Upper lobe of left lung (tissue), 6 donors: Measurements from ENCODE around the gene NCAPD2. TPM values are rescaled to one million over a fixed set of nuclear protein-coding genes. Genes with fewer than 3 reads are reported as not detected.

Source experiments
- ATAC-seq, 2 donors: fragments of 200-7000 bp; cut with Tn5 transposase; one replicate each; pipeline ENCODE4 v1.9.1; 2022; ENCODE audit warnings: mild to moderate bottlenecking in 2 of 2, moderate library complexity in 2 of 2; ENCODE audit not compliant: low FRiP score in 2 of 2
- DNase-seq, 2 donors: peaks; one replicate each; pipeline ENCODE4 v3.0.0-alpha.2; 2019 to 2020
- H3K27ac ChIP-seq, 4 donors: fragments of 200-600 bp; sonication (generic); one replicate each; pipeline ENCODE4 v1.5.1; 2016 to 2019
- H3K27me3 ChIP-seq, 4 donors: fragments of 200-600 bp; sonication (generic); one replicate each; pipeline ENCODE4 v1.5.1; 2017 to 2019
- H3K36me3 ChIP-seq, 4 donors: fragments of 200-600 bp; sonication (generic); one replicate each; pipeline ENCODE4 v1.5.1; 2016 to 2019
- H3K4me1 ChIP-seq, 4 donors: fragments of 200-600 bp; sonication (generic); one replicate each; pipeline ENCODE4 v1.5.1; 2018 to 2019
- H3K4me3 ChIP-seq, 4 donors: fragments of 200-600 bp; sonication (generic); one replicate each; pipeline ENCODE4 v1.5.1; 2017 to 2019; ENCODE audit warnings: mild to moderate bottlenecking in 2 of 4, moderate library complexity in 1 of 4
- H3K9me3 ChIP-seq, 4 donors: fragments of 200-600 bp; sonication (generic); one replicate each; pipeline ENCODE4 v1.5.1; 2018 to 2019
- CTCF ChIP-seq, 6 experiments: fragments of 450-650 bp in 4 of 6; fragments of 200-600 bp in 2 of 6; sonication (generic) in 2 of 6; IDR thresholded peaks; one replicate each; pipeline ENCODE4 v1.5.1; 2016 to 2019; ENCODE audit warnings: antibody characterized with exemption in 6 of 6
- EP300 ChIP-seq, 4 donors: sonication (generic); formaldehyde crosslinking; IDR thresholded peaks; one replicate each; pipeline ENCODE4 v1.5.1; 2017; ENCODE audit warnings: antibody characterized with exemption in 4 of 4, control low read depth in 2 of 4
- POLR2A ChIP-seq, 4 donors: fragments of 450-650 bp; IDR thresholded peaks; one replicate each; pipeline ENCODE4 v1.5.1; 2016 to 2017; ENCODE audit warnings: antibody characterized with exemption in 4 of 4, mild to moderate bottlenecking in 2 of 4
- POLR2AphosphoS5 ChIP-seq, 2 donors: sonication (generic); formaldehyde crosslinking; IDR thresholded peaks; one replicate each; pipeline ENCODE4 v1.5.1; 2017; ENCODE audit warnings: antibody characterized with exemption in 2 of 2
- WGBS, 2 donors: methylation state at CpG; one replicate each; pipeline ENCODE4 v1.1.5; 2017 to 2018; 5-methylcytosine and 5-hydroxymethylcytosine counted together
- total RNA-seq, 6 donors: library from RNA; depleted of rRNA in 4 of 6; stranded (reverse); fragments of >200 nt in 4 of 6; gene quantifications; one replicate each; pipeline versions ENCODE4 v1.1.0 to v1.2.1, GENCODE V29; 2016 to 2021
- donor health status: DM: no; HTN: no; CAD: no; lungs with moderate emphysema.
- donor health status: DM: no; HTN: yes; CAD: no; lungs with severe emphysema.

The NCAPD2 gene
- total RNA-seq, 6 donors from 2014 or later: 15.4 to 43.0 (median 25.5) TPM

- Histone ChIP-seq H3K4me1 (peaks cover 8 to 10% (median 9%) of the 10 kb centered on the region in 4 donors), H3K36me3 (peaks cover 27 to 87% (median 81%) of the 10 kb centered on the region in 4 donors), H3K9me3 (no peaks in the 10 kb centered on the region), H3K27me3 (no peaks in the 10 kb centered on the region), H3K27ac (no peak overlapping the region), H3K4me3 (no peak overlapping the region)
- TF ChIP-seq POLR2A (IDR thresholded peaks at IDR 0.05) (no peak), POLR2AphosphoS5 (IDR thresholded peaks at IDR 0.05) (no peak), EP300 (IDR thresholded peaks at IDR 0.05) (no peak)
- ATAC-seq: no peak
- 90 to 93% methylated on average over 4 of the region's 4 CpGs for WGBS, 2 donors
- no peak for DNase-seq
Observed at GRCh38 chr12:6527711-6528110, 33.8 kb downstream of the NCAPD2 start.

GRCh38 chr12:6528539-6529235 lies 34.8 kb downstream of the NCAPD2 start:
- peaks cover 26 to 77% (median 72%) of the 10 kb centered on the region in 4 donors for H3K36me3 ChIP-seq
- no peak overlapping the region for H3K27ac ChIP-seq
- 89 to 94% methylated on average over 15 to 17 of the region's 17 CpGs for WGBS, 2 donors
- DNase-seq (no peak), ATAC-seq (no peak)
- TF ChIP-seq POLR2A (IDR thresholded peaks at IDR 0.05) (no peak), POLR2AphosphoS5 (IDR thresholded peaks at IDR 0.05) (no peak), EP300 (IDR thresholded peaks at IDR 0.05) (no peak), CTCF (IDR thresholded peaks at IDR 0.05) (no peak)
- H3K4me3 ChIP-seq: no peak overlapping the region
- peaks cover 13 to 19% (median 18%) of the 10 kb centered on the region in 4 donors for H3K4me1 ChIP-seq
- no peaks in the 10 kb centered on the region for H3K9me3 ChIP-seq
- H3K27me3 ChIP-seq: no peaks in the 10 kb centered on the region

GRCh38 chr12:6529291-6529737 lies 35.4 kb downstream of the NCAPD2 start:
- peaks cover 13 to 22% (median 20%) of the 10 kb centered on the region in 4 donors for H3K4me1 ChIP-seq
- no peaks in the 10 kb centered on the region for H3K9me3 ChIP-seq
- DNase-seq: no peak
- ATAC-seq: no peak
- WGBS, 2 donors: 85 to 93% methylated on average over 9 of the region's 9 CpGs
- TF ChIP-seq CTCF (IDR thresholded peaks at IDR 0.05) (no peak), POLR2AphosphoS5 (IDR thresholded peaks at IDR 0.05) (no peak), EP300 (IDR thresholded peaks at IDR 0.05) (no peak)
- no peak overlapping the region for H3K27ac ChIP-seq
- no peaks in the 10 kb centered on the region for H3K27me3 ChIP-seq
- peaks cover 26 to 71% (median 67%) of the 10 kb centered on the region in 4 donors for H3K36me3 ChIP-seq
- H3K4me3 ChIP-seq: no peak overlapping the region

GRCh38 chr12:6530576-6531260 lies 36.8 kb downstream of the NCAPD2 start:
- Histone ChIP-seq H3K4me1 (peaks cover 20 to 28% (median 23%) of the 10 kb centered on the region in 4 donors), H3K27me3 (no peaks in the 10 kb centered on the region), H3K27ac (no peak overlapping the region), H3K4me3 (no peak overlapping the region), H3K36me3 (peaks cover 26 to 59% (median 55%) of the 10 kb centered on the region in 4 donors), H3K9me3 (no peaks in the 10 kb centered on the region)
- WGBS, 2 donors: 95 to 97% methylated on average over 18 of the region's 18 CpGs
- no peak for ATAC-seq
- no peak for DNase-seq
- TF ChIP-seq POLR2AphosphoS5 (IDR thresholded peaks at IDR 0.05): no peak
- no peak for TF ChIP-seq EP300 (IDR thresholded peaks at IDR 0.05)
- TF ChIP-seq CTCF (IDR thresholded peaks at IDR 0.05): no peak
- no peak for TF ChIP-seq POLR2A (IDR thresholded peaks at IDR 0.05)
